T follicular helper cell (primary cell): Measurements from ENCODE around the gene STOX2.

ENCODE experiments used
- DNase-seq: peaks from one replicate; pipeline ENCODE4 v3.0.0-alpha.2; 2020; ENCODE audit warnings: low read depth
- total RNA-seq, 2 experiments: gene quantifications; one replicate each; lab custom pipeline; 2026; lab: John Stamatoyannopoulos, UW

Gene STOX2, protein sequence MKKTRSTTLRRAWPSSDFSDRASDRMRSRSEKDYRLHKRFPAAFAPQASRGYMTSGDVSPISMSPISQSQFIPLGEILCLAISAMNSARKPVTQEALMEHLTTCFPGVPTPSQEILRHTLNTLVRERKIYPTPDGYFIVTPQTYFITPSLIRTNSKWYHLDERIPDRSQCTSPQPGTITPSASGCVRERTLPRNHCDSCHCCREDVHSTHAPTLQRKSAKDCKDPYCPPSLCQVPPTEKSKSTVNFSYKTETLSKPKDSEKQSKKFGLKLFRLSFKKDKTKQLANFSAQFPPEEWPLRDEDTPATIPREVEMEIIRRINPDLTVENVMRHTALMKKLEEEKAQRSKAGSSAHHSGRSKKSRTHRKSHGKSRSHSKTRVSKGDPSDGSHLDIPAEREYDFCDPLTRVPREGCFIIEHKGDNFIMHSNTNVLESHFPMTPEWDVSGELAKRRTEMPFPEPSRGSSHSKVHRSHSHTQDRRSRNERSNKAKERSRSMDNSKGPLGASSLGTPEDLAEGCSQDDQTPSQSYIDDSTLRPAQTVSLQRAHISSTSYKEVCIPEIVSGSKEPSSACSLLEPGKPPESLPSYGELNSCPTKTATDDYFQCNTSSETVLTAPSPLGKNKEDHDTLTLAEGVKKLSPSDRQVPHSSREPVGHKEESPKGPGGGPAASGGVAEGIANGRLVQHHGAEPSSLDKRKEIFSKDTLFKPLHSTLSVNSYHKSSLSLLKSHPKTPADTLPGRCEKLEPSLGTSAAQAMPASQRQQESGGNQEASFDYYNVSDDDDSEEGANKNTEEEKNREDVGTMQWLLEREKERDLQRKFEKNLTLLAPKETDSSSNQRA (N-terminal part only)
- total RNA-seq: 0 to 0.04 reads per million in 2 experiments

DNA sequence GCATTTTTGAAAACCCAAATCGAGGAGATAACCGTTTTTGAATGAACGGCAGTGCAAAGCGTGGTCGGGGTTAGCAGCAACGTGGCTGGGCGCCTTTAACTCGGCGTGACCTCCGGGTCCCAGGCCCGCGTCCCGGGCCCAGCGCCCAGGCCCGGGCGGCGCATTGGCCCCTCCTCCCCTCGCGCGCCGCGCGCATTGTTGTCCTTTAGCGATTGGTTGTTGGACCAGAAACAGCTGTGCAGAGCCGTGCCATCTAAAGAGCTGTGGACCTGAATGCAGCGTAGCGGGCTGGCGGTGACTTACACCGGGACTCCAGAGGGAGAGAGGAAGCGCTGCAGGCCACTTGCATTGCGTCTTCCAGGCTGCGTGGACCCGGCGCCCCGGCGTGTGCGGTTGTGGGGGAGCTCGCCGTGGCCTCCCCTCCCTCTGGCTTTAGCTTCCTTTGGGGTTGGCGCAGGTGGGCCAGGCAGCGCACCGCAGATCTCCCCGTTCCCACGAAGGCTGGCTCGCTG is at the start of gene STOX2:
Gene STOX2 (plus strand): TSS at position 227 of the 512 bp plus-strand sequence. CDS start 1,484 bp downstream, outside the sequence.
- DNase-seq: no peak

GRCh38 chr4:183855323-183856190 is 49.5 kb upstream of the STOX2 start:
- DNase-seq: no peak

GRCh38 chr4:183857040-183857439 is 48.1 kb upstream of the STOX2 start:
- no peak for DNase-seq

GRCh38 chr4:183858011-183858615 is 47.0 kb upstream of the STOX2 start:
- DNase-seq: no peak

GRCh38 chr4:183860119-183860518 is 45.0 kb upstream of the STOX2 start:
- no peak for DNase-seq

DNA sequence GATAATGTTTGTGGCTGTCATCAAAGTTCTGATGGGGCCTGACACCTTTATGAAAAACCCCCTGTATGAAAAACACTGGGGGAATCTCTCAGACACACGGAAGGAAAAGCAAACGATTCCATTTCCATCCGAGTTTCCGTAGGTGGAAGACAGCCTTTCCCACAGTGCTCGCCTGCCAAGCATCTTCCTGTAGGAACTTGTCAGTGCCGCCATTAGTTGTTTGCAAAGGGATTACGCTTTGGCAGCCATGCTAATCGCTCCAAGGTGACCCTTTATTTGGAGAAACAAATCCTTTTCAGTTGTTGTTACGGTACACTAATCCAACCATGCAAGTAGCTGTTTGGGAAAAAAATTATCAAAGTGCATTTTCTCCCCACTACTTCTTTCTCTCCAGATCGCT is 44.4 kb upstream of the STOX2 start:
- DNase-seq: no peak

DNA sequence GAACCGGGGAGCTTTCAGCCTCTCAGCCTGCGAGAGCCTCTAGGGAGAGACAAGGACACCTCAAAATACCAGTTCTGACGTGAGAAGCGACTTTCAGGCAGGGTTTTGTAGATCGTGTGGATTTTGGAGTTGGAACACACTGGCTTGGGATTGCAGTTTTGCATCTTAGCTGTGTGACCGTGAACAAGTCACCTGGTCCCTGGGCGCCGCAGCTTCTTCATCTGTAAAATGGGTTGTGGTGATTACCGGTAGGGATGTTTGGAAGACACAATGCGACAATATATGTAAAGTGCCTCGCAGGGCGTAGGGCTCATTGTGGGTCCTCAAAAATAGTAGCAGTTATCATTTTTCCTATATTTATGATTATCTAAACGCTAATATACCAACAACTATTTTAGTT is 43.7 kb upstream of the STOX2 start:
- no peak for DNase-seq

- DNase-seq: no peak
Measured at GRCh38 chr4:183863155-183863825, 41.8 kb upstream of the STOX2 start.

DNA sequence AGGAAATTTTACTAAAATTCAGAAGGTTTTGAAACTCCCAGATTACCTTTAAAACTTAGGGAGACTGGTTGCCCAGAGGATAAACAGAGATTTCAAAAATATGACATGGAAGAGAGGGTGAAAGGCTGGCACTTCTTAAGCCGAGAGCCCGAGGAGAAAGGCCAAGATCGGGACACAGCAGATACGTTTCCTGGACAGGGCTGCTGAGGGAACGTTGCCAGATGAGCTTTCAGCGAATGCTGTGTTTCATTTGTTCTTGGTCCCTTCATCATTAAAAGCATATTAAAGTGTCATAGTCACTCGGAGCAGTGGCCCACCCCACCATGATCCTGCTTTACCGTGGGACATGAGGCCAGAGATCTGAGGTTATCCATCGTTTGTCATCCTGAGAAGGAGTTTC is 37.9 kb upstream of the STOX2 start:
- DNase-seq: no peak

GRCh38 chr4:183870997-183871396 is 34.1 kb upstream of the STOX2 start:
- no peak for DNase-seq

DNA sequence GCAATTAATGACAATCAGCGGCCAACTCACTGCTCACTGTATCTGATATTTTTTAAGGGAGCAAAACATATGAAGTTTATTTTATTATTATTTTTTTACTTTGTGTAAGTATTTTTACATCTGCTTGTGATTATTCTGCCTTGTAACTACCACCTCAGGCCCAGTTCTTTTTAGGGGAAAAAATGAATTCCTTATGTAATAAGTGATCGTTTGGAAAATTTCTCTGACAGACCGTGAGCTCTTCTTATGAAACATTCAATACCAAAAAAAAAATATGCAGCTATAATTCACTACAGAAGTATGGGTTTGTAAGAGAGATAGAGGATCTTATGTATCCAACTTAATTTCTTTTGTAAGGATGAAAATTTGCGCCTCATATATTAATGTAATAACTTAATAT is 33.5 kb upstream of the STOX2 start:
- no peak for DNase-seq

- no peak for DNase-seq
Measured at GRCh38 chr4:183872531-183872930, 32.6 kb upstream of the STOX2 start.

DNA sequence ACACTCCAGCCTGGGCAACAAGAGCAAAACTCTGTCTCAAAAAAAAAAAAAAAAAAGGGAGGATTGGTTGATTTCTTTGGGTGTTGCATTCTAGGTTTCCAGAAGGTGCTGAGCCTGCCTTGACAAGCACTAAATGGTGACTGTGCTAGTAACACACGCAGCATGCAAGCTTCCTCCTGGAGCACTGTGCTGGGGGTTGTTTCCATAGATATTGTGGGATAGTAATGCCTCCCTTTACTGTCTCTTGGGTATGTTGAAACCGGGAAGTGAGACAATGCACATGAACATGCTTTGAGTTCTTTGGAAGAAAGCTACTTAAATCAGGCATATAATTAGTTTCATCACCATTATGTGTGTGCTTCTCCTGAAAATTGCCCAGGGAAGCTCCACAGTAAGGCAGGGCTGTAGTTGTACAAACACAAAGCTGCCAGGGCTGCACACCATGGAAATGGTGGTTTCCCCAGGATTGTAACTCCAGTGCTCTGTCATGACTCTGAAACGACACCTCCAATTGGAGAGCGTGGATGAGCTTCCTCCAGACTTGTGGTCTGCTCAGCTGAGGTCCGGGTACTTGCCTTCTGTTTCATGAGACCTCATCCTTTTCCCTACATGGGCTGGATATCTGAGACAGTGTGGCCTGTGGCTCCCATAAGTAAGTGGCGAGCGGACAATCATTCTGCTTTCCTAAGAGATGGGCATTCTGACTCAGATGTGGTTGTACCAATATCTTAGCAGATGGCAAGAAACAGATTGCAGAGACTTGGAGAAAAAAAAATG is 31.5 kb upstream of the STOX2 start:
- DNase-seq: no peak

DNA sequence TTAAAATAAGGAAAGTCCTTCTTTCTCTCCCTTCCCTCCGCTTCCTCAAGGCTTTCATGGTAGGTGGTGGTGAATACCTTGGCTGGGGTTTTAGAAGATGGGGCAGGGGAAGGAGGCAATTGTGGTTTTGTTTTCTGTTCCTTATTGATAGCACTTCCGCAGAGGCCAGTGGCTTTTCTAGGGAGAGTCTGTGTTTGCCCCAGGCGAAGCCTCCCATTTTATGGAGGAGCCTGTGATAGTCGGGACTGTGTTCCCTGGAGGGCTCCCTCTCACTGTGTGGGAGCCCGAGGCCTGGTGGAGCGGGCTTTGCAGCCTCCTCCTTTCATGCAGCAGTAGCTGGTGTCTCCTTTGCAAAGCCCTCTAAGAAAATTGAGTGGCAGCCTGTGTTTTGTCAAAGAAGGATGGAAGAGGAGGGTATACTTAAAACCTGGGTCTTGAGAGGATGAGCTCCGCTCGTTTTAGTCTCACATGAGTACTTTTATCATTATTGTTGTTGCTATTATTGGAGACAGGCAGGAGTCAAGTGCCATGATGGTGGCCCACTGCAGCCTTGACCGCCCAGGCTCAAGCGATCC is 29.8 kb upstream of the STOX2 start:
- DNase-seq: no peak

GRCh38 chr4:183876268-183876934 is 28.7 kb upstream of the STOX2 start:
- no peak for DNase-seq

DNA sequence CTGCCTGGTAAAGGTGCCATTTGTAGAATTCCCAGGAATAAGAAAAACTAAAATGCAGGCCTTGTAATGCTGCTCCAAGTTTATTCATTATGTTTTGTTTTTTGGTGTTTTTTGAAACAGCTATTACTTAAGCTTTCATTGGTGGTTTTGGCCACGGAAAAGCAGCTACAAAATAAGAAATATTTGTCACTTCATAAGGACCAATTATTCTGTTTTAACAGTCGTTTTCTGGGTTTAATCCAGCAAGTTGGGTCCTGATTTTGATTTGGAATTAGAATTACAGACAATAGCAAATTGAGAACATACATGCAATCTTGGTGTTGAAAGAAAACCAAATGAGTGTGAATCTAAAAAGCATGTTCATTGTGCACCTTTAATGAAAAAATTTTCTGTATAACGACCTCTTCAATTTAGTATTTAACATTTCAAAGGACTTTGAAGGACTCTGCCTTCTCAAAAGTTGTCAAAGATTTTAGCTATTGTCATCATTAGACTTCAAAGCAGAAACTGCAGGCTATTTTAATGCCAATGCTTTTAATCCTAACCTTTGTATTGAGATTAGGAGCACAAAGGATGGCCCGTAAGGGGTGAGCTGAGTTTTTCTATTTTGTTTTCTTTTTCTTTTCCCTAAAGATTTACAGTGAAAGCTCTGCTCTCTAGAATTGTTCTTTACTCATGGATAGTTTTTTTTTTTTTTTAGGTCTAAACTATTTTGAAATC is 26.7 kb upstream of the STOX2 start:
- no peak for DNase-seq

DNA sequence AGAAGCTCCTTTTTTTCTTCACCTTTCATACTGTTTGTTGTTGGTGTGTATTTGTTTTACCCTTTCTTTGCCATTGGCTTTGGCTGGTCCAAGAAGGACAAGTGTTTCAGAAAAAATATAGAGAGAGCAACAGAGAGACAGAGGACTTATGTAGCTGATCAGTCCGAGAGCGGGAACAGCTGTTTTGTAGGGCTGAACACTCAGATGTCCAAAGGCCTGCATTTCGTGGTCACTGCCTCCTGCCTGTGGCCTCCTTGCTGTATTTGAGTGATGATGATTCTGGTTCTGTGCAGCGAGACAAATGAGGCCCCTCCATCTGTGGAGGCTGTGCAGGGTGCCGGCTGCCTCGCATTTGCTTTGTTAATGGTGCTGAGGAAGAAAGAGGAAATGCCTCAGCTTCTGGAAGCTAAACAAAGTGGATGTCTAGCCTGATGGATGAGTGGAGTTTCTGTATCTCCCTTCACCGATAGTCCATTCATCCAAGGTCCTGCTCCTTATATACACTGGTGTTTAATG is 19.8 kb upstream of the STOX2 start:
- no peak for DNase-seq

GRCh38 chr4:183887351-183887750 is 17.8 kb upstream of the STOX2 start:
- DNase-seq: no peak
